ENCODE results near the gene KCNT2. TPM values are rescaled to one million over a fixed set of nuclear protein-coding genes. Genes with fewer than 3 reads are reported as not detected.

The KCNT2 gene
- total RNA-seq, 1 donor from 2014 or later, result 26.1 TPM

GRCh38 chr1:196323869-196324268, 284.4 kb downstream of the KCNT2 start:
- H3K4me1 Mint-ChIP-seq (ENCODE audit: low read depth), result no peaks in the 10 kb centered on the region
- H3K36me3 Mint-ChIP-seq (ENCODE audit: insufficient read depth), result peaks cover 3% of the 10 kb centered on the region
- no peak for TF ChIP-seq CTCF (IDR thresholded peaks at IDR 0.05; ENCODE audit: unreplicated experiment)
- no peaks in the 10 kb centered on the region for H3K27me3 Mint-ChIP-seq
- no peaks in the 10 kb centered on the region for H3K9me3 Mint-ChIP-seq (ENCODE audit: low read depth)
- DNase-seq (ENCODE audit: low spot score, unreplicated experiment), result no peak
- H3K27ac Mint-ChIP-seq, result no peak overlapping the region
- H3K4me3 Mint-ChIP-seq (ENCODE audit: low read depth), result no peak overlapping the region

DNA sequence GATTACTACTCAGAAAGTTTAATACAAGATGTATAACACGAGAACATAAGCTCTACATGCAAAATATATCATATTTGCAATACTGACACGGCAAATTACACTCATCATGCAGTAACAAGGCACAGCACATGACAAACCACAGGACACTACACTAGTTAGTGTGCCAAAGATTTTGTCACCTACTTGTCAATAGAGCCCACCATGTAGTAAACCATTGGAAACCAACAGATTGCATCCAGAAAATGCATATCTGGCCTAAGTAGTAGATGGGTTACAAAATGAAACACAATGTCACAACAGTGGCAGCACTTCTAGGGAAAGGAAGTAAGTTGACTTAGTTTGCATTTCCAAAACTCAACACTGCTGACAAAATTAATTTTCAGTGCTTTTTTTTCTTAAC, 288.9 kb downstream of the KCNT2 start:
- Mint-ChIP-seq H3K36me3 (ENCODE audit: insufficient read depth) (no peaks in the 10 kb centered on the region), H3K9me3 (ENCODE audit: low read depth) (no peaks in the 10 kb centered on the region), H3K27me3 (no peaks in the 10 kb centered on the region), H3K27ac (no peak overlapping the region), H3K4me3 (ENCODE audit: low read depth) (no peak overlapping the region), H3K4me1 (ENCODE audit: low read depth) (no peaks in the 10 kb centered on the region)
- TF ChIP-seq CTCF (IDR thresholded peaks at IDR 0.05; ENCODE audit: unreplicated experiment), result no peak
- no peak for DNase-seq (ENCODE audit: low spot score, unreplicated experiment)

- peak; percentile 67 for TF ChIP-seq CTCF (IDR thresholded peaks at IDR 0.05; ENCODE audit: unreplicated experiment)
- Mint-ChIP-seq H3K27ac (no peak overlapping the region), H3K4me1 (ENCODE audit: low read depth) (no peaks in the 10 kb centered on the region), H3K36me3 (ENCODE audit: insufficient read depth) (peaks cover 2% of the 10 kb centered on the region), H3K9me3 (ENCODE audit: low read depth) (no peaks in the 10 kb centered on the region), H3K27me3 (no peaks in the 10 kb centered on the region), H3K4me3 (ENCODE audit: low read depth) (no peak overlapping the region)
- DNase-seq (ENCODE audit: low spot score, unreplicated experiment), result no peak
Measured at GRCh38 chr1:196317535-196318522, 290.4 kb downstream of the KCNT2 start.

- no peak overlapping the region for H3K4me3 Mint-ChIP-seq (ENCODE audit: low read depth)
- no peak for DNase-seq (ENCODE audit: low spot score, unreplicated experiment)
- no peak overlapping the region for H3K27ac Mint-ChIP-seq
- TF ChIP-seq CTCF (IDR thresholded peaks at IDR 0.05; ENCODE audit: unreplicated experiment), result no peak
- no peaks in the 10 kb centered on the region for H3K4me1 Mint-ChIP-seq (ENCODE audit: low read depth)
- H3K9me3 Mint-ChIP-seq (ENCODE audit: low read depth), result no peaks in the 10 kb centered on the region
- H3K36me3 Mint-ChIP-seq (ENCODE audit: insufficient read depth), result peaks cover 6% of the 10 kb centered on the region
- H3K27me3 Mint-ChIP-seq, result no peaks in the 10 kb centered on the region
Measured at GRCh38 chr1:196312739-196313138, 295.5 kb downstream of the KCNT2 start.

DNA sequence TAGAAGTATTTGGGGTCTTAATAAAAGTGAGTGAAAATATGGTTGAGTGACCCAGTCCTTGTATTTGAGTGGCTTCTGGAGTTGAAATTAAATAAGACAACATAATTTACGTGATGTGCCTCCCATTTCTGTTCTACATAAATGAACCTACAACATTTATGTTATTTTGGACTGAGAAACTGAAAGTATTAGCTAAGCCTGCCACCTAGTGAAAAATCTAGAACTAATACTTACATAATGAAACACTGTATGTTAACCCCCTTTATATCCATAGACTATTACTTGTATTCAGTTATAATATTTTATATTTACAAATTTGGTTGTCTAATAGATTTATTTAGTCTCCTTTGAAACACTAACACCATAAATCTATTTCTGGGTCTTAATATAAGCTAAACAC, 298.9 kb downstream of the KCNT2 start:
- Mint-ChIP-seq H3K27ac (no peak overlapping the region), H3K9me3 (ENCODE audit: low read depth) (no peaks in the 10 kb centered on the region), H3K4me3 (ENCODE audit: low read depth) (no peak overlapping the region), H3K27me3 (no peaks in the 10 kb centered on the region), H3K4me1 (ENCODE audit: low read depth) (peaks cover 7% of the 10 kb centered on the region), H3K36me3 (ENCODE audit: insufficient read depth) (peaks cover 6% of the 10 kb centered on the region)
- no peak for TF ChIP-seq CTCF (IDR thresholded peaks at IDR 0.05; ENCODE audit: unreplicated experiment)
- no peak for DNase-seq (ENCODE audit: low spot score, unreplicated experiment)
